ENCODE measurements around the gene INSR. TPM values are rescaled to one million over a fixed set of nuclear protein-coding genes. Genes with fewer than 3 reads are reported as not detected.
A peak's percentile ranks its signal among the peaks of the same experiment; 100 is the strongest.

Gene INSR
- total RNA-seq, 1 experiment from 2014 or later, result 35.9 TPM

DNA sequence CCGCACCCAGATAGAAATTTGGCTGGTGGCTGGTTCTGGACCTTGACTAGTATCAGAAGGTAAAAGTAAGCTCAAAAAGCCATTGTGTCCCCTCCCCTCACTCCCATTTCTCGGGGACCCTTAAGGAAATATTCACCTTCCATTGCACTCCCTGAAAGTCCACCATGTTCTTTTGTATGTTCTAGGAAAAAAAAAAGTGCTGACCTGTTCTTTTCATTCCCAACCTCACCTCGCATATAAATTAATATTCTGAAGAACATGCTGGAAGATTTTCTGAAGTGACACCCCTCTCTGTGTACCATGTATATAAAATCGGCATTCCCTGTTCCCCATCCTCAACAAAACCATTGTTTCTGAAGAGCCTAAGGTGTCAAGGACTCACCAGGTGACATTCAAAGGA lies 181.5 kb downstream of the INSR start:
- H3K27me3 Mint-ChIP-seq (ENCODE audit: low read depth), result no peaks in the 10 kb centered on the region
- ChIA-PET POLR2A (no interaction called here), CTCF (no interaction called here)
- peaks cover 4% of the 10 kb centered on the region for H3K4me1 Mint-ChIP-seq
- H3K36me3 Mint-ChIP-seq, result peaks cover 21% of the 10 kb centered on the region
- no peak overlapping the region for H3K27ac Mint-ChIP-seq
- no peak overlapping the region for H3K4me3 Mint-ChIP-seq
- peaks cover 18% of the 10 kb centered on the region for H3K9me3 Mint-ChIP-seq
- no peak for TF ChIP-seq ZNF416 (CRISPR knock-in tag; IDR thresholded peaks at IDR 0.05)
- ATAC-seq, result no peak
- no peak for DNase-seq (ENCODE audit: low spot score)

DNA sequence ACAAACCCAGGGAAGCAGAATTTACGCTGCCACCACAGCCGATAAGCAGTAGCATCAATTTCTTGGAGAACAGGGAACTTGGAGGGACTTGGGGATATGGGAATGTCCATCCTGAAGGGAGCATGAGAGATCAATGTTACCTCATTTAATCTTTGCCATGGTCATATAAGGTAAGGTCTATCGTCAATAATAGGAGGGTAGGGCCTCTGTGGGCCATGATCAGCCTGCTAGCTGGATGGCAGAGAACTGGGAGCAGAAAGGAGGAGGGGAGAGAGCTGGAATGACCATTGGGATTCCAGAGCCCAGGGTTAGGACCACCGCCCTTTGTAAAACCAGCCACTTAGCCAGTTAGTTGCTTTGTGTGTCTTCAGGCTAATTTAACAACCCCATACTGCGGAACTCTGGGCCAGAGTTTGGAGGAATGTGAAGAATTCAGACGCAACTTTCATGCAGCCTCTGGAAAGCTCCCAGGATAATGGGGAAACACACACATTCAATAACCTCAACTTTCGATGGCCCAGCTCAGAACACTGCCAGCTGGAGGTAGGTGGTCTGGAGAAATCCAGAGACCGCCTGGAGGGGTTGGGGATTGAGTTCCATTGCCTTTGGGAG lies 184.4 kb downstream of the INSR start:
- H3K4me1 Mint-ChIP-seq, result peaks cover 4% of the 10 kb centered on the region
- POLR2A ChIA-PET, result no interaction called here
- TF ChIP-seq, protein P1, sequence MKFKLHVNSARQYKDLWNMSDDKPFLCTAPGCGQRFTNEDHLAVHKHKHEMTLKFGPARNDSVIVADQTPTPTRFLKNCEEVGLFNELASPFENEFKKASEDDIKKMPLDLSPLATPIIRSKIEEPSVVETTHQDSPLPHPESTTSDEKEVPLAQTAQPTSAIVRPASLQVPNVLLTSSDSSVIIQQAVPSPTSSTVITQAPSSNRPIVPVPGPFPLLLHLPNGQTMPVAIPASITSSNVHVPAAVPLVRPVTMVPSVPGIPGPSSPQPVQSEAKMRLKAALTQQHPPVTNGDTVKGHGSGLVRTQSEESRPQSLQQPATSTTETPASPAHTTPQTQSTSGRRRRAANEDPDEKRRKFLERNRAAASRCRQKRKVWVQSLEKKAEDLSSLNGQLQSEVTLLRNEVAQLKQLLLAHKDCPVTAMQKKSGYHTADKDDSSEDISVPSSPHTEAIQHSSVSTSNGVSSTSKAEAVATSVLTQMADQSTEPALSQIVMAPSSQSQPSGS (CRISPR knock-in tag; IDR thresholded peaks at IDR 0.05; ENCODE audit: borderline replicate concordance, low read depth), result no peak
- no peak for TF ChIP-seq GRHL2 (CRISPR knock-in tag; IDR thresholded peaks at IDR 0.05; ENCODE audit: insufficient replicate concordance, severe bottlenecking)
- TF ChIP-seq ELF4 (CRISPR knock-in tag; IDR thresholded peaks at IDR 0.05; ENCODE audit: low read depth), result no peak
- TF ChIP-seq, protein P2, sequence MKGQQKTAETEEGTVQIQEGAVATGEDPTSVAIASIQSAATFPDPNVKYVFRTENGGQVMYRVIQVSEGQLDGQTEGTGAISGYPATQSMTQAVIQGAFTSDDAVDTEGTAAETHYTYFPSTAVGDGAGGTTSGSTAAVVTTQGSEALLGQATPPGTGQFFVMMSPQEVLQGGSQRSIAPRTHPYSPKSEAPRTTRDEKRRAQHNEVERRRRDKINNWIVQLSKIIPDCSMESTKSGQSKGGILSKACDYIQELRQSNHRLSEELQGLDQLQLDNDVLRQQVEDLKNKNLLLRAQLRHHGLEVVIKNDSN (CRISPR knock-in tag; IDR thresholded peaks at IDR 0.05), result no peak
- TF ChIP-seq FOXK1 (CRISPR knock-in tag; IDR thresholded peaks at IDR 0.05), result no peak
- no peak for TF ChIP-seq ZNF138 (CRISPR knock-in tag; conservative IDR thresholded peaks at IDR 0.05)
- TF ChIP-seq, protein P3, sequence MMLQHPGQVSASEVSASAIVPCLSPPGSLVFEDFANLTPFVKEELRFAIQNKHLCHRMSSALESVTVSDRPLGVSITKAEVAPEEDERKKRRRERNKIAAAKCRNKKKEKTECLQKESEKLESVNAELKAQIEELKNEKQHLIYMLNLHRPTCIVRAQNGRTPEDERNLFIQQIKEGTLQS (CRISPR knock-in tag; conservative IDR thresholded peaks at IDR 0.05), result no peak
- no peak for TF ChIP-seq ZNF317 (CRISPR knock-in tag; IDR thresholded peaks at IDR 0.05; ENCODE audit: borderline replicate concordance, low read depth)
- no peak for TF ChIP-seq ZNF396 (CRISPR knock-in tag; IDR thresholded peaks at IDR 0.05; ENCODE audit: borderline replicate concordance)
- TF ChIP-seq ZNF423 (CRISPR knock-in tag; IDR thresholded peaks at IDR 0.05), result no peak
- TF ChIP-seq, protein P4, sequence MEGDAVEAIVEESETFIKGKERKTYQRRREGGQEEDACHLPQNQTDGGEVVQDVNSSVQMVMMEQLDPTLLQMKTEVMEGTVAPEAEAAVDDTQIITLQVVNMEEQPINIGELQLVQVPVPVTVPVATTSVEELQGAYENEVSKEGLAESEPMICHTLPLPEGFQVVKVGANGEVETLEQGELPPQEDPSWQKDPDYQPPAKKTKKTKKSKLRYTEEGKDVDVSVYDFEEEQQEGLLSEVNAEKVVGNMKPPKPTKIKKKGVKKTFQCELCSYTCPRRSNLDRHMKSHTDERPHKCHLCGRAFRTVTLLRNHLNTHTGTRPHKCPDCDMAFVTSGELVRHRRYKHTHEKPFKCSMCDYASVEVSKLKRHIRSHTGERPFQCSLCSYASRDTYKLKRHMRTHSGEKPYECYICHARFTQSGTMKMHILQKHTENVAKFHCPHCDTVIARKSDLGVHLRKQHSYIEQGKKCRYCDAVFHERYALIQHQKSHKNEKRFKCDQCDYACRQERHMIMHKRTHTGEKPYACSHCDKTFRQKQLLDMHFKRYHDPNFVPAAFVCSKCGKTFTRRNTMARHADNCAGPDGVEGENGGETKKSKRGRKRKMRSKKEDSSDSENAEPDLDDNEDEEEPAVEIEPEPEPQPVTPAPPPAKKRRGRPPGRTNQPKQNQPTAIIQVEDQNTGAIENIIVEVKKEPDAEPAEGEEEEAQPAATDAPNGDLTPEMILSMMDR (IDR thresholded peaks at IDR 0.05), result no peak
- no peak for TF ChIP-seq SMAD4 (CRISPR knock-in tag; IDR thresholded peaks at IDR 0.05)
- no peak for TF ChIP-seq MXD4 (CRISPR knock-in tag; IDR thresholded peaks at IDR 0.05; ENCODE audit: borderline replicate concordance)
- TF ChIP-seq, protein P5, sequence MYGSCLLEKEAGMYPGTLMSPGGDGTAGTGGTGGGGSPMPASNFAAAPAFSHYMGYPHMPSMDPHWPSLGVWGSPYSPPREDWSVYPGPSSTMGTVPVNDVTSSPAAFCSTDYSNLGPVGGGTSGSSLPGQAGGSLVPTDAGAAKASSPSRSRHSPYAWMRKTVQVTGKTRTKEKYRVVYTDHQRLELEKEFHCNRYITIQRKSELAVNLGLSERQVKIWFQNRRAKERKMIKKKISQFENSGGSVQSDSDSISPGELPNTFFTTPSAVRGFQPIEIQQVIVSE (CRISPR knock-in tag; IDR thresholded peaks at IDR 0.05; ENCODE audit: borderline replicate concordance), result no peak
- TF ChIP-seq, protein P6, sequence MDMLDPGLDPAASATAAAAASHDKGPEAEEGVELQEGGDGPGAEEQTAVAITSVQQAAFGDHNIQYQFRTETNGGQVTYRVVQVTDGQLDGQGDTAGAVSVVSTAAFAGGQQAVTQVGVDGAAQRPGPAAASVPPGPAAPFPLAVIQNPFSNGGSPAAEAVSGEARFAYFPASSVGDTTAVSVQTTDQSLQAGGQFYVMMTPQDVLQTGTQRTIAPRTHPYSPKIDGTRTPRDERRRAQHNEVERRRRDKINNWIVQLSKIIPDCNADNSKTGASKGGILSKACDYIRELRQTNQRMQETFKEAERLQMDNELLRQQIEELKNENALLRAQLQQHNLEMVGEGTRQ (CRISPR knock-in tag; IDR thresholded peaks at IDR 0.05), result no peak
- TF ChIP-seq GTF2I (CRISPR knock-in tag; conservative IDR thresholded peaks at IDR 0.05), result no peak
- TF ChIP-seq IRF2 (CRISPR knock-in tag; IDR thresholded peaks at IDR 0.05; ENCODE audit: borderline replicate concordance, low read depth), result no peak
- TF ChIP-seq, protein P7, sequence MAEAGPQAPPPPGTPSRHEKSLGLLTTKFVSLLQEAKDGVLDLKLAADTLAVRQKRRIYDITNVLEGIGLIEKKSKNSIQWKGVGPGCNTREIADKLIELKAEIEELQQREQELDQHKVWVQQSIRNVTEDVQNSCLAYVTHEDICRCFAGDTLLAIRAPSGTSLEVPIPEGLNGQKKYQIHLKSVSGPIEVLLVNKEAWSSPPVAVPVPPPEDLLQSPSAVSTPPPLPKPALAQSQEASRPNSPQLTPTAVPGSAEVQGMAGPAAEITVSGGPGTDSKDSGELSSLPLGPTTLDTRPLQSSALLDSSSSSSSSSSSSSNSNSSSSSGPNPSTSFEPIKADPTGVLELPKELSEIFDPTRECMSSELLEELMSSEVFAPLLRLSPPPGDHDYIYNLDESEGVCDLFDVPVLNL (CRISPR knock-in tag; IDR thresholded peaks at IDR 0.05; ENCODE audit: borderline replicate concordance, low read depth), result no peak
- TF ChIP-seq, protein P8, sequence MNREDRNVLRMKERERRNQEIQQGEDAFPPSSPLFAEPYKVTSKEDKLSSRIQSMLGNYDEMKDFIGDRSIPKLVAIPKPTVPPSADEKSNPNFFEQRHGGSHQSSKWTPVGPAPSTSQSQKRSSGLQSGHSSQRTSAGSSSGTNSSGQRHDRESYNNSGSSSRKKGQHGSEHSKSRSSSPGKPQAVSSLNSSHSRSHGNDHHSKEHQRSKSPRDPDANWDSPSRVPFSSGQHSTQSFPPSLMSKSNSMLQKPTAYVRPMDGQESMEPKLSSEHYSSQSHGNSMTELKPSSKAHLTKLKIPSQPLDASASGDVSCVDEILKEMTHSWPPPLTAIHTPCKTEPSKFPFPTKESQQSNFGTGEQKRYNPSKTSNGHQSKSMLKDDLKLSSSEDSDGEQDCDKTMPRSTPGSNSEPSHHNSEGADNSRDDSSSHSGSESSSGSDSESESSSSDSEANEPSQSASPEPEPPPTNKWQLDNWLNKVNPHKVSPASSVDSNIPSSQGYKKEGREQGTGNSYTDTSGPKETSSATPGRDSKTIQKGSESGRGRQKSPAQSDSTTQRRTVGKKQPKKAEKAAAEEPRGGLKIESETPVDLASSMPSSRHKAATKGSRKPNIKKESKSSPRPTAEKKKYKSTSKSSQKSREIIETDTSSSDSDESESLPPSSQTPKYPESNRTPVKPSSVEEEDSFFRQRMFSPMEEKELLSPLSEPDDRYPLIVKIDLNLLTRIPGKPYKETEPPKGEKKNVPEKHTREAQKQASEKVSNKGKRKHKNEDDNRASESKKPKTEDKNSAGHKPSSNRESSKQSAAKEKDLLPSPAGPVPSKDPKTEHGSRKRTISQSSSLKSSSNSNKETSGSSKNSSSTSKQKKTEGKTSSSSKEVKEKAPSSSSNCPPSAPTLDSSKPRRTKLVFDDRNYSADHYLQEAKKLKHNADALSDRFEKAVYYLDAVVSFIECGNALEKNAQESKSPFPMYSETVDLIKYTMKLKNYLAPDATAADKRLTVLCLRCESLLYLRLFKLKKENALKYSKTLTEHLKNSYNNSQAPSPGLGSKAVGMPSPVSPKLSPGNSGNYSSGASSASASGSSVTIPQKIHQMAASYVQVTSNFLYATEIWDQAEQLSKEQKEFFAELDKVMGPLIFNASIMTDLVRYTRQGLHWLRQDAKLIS (CRISPR knock-in tag; IDR thresholded peaks at IDR 0.05; ENCODE audit: borderline replicate concordance), result no peak
- no peak for TF ChIP-seq ZNF232 (CRISPR knock-in tag; IDR thresholded peaks at IDR 0.05)
- H3K27me3 Mint-ChIP-seq (ENCODE audit: low read depth), result no peaks in the 10 kb centered on the region
- H3K36me3 Mint-ChIP-seq, result peaks cover 7% of the 10 kb centered on the region
- H3K27ac Mint-ChIP-seq, result peak overlapping the region; percentile 86
- peaks cover 18% of the 10 kb centered on the region for H3K9me3 Mint-ChIP-seq
- H3K4me3 Mint-ChIP-seq, result no peak overlapping the region
- ATAC-seq (peak; percentile 94), DNase-seq (ENCODE audit: low spot score) (peak; percentile 33)
- CTCF ChIA-PET, result interaction anchor here (1.1 to 1.3 kb wide), 5 partner anchors 10 to 244 kb away, joined by 4 to 6 read pairs (median 5); no protein-coding TSS in a partner anchor

Data from WTC11 (cell line).